HEK293T (cell line): ENCODE data around the gene MAGEB17.

Source experiments
- BHLHE40 ChIP-seq: fragments of 450-650 bp; IDR thresholded peaks from 2 replicates; pipeline ENCODE4 v1.6.1; 2016; ENCODE audit warnings: mild to moderate bottlenecking, moderate library complexity, borderline replicate concordance
- CTBP1 ChIP-seq: fragments of 450-650 bp; IDR thresholded peaks from 2 replicates; pipeline ENCODE4 v1.6.1; 2016; ENCODE audit warnings: borderline replicate concordance
- HDGF ChIP-seq: fragments of 450-650 bp; IDR thresholded peaks from 2 replicates; pipeline ENCODE4 v1.6.1; 2017; ENCODE audit warnings: antibody characterized with exemption, borderline replicate concordance

- TF ChIP-seq BHLHE40 (no peak), HDGF (no peak), CTBP1 (no peak)
These were observed 29.5 kb downstream of the MAGEB17 start for GRCh38 chrX:16196829-16197228.
